Dendritic cell treated with granulocyte-macrophage colony-stimulating factor and Interleukin-4, amounts not matched to agents 40 ng/mL and 50 ng/mL, for 4 days (primary cell): ENCODE results near the gene EPHA6.
"Not testable (repeated sequence)": the region's sequence is repeated elsewhere in the genome, so short reads cannot be mapped to it uniquely, and the experiment has no call there.

Experiments
- H3K27ac Mint-ChIP-seq: one replicate; pipeline ENCODE4 v1.8.0; 2022; ENCODE audit warnings: mild to moderate bottlenecking, mixed read lengths
- H3K27me3 Mint-ChIP-seq: one replicate; pipeline ENCODE4 v1.8.0; 2022; ENCODE audit warnings: mild to moderate bottlenecking, mixed read lengths
- H3K36me3 Mint-ChIP-seq: one replicate; pipeline ENCODE4 v1.8.0; 2022; ENCODE audit warnings: low read depth, mixed read lengths
- H3K4me1 Mint-ChIP-seq: one replicate; pipeline ENCODE4 v1.8.0; 2022; ENCODE audit warnings: low read depth, mixed read lengths
- H3K4me3 Mint-ChIP-seq: one replicate; pipeline ENCODE4 v1.8.0; 2022; ENCODE audit warnings: mild to moderate bottlenecking, moderate library complexity, mixed read lengths
- H3K9me3 Mint-ChIP-seq: one replicate; pipeline ENCODE4 v1.8.0; 2022; ENCODE audit warnings: mixed read lengths
- intact Hi-C: fragments of 100-400 bp; cut with micrococcal nuclease; formaldehyde crosslinking; loops from one replicate; pipeline ENCODE4 v1.15.0; 2022

The EPHA6 gene

DNA sequence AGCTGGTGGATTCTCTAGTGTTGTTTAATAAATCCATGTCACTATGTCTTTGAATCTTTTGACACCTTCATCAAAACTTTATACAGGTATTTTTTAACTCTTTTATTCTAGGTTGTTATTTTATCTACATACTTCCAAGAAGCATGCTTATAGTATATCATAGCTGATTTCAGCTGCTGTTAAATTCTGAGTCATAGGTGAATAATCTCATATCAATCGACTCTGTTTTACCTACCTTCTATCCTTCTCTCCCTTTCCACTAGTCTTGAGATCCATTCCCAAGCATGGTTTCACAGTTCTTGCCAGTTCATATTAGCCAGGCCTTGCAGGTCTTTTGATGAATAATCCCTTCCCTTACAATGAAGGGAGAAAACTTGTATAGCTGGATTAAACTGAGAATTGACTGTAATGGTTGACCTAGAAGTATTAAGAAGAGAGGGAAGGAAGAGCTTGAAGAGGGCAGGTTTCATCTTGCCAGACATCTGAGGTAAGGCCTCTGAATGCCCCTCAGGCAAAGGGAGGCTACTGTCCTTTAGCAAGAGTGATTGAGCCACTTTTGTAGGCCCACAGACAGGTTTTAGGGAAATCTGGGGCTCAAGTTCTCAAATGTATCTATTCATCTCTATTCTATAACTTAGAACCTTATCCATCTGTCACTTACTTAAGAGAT is 146.4 kb downstream of the EPHA6 start:
- intact Hi-C loops = no loop called here
- Mint-ChIP-seq H3K9me3 (peaks cover 13% of the 10 kb centered on the region), H3K4me3 (no peak overlapping the region), H3K36me3 (no peaks in the 10 kb centered on the region), H3K27me3 (no peaks in the 10 kb centered on the region), H3K27ac (no peak overlapping the region), H3K4me1 (no peaks in the 10 kb centered on the region)

DNA sequence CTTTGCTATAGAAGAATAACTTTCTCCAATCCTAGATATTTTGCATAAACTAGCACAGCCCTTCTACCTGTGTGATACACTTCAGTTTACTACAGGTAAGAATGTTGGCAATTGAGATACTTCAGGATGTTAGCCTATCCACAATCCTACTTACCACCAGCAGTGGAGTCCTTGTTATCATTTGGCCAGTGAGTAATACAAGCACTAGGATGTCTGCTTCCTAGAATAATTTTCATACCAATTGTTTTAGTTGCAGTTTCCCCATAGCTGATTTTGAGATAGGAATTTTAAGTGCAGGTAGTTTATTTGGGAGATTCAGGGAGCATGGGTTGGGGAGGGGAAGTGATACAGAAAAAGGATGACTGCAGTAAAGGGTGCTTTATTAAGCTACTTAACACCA is 147.2 kb downstream of the EPHA6 start:
- peaks cover 13% of the 10 kb centered on the region for H3K9me3 Mint-ChIP-seq
- no peaks in the 10 kb centered on the region for H3K27me3 Mint-ChIP-seq
- H3K4me1 Mint-ChIP-seq = no peaks in the 10 kb centered on the region
- H3K36me3 Mint-ChIP-seq = no peaks in the 10 kb centered on the region
- H3K27ac Mint-ChIP-seq = no peak overlapping the region
- intact Hi-C loops = no loop called here
- no peak overlapping the region for H3K4me3 Mint-ChIP-seq

DNA sequence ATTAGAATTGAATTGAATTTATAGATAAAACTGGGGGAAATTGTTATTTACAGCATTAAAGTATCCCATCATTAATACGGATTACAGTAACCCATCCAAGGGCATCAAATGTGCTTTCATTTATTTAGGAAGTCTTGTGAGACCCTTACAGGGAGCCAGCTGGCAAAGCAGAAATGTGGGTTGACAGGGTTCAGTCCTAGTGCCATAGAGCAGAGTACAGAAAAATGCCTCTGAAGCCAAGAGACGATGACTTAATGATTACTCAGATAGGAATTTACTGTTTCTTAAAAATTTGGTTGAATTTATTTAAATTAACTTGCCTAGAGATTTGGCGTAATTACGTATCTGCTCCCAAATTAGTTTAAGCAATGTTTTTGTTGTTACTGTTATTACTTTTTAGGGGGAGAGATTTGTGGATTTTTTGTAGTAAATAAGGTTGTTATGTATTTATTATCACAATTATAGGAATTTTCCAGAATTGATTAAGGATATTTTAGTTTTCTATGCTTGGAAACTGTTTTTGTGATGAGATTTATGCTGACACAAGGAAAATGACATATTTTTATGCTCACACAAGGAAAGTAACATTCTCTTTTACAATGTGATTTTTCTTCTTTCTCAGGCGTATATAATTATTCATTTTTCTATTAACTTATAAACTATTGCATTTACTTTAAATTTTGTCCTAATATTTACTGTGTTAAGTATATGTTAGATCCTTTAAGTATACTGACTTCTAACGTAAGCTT is 152.0 kb downstream of the EPHA6 start:
- Mint-ChIP-seq H3K27ac (no peak overlapping the region), H3K4me3 (no peak overlapping the region), H3K36me3 (no peaks in the 10 kb centered on the region), H3K9me3 (no peaks in the 10 kb centered on the region), H3K4me1 (no peaks in the 10 kb centered on the region), H3K27me3 (no peaks in the 10 kb centered on the region)
- intact Hi-C loops = no loop called here

DNA sequence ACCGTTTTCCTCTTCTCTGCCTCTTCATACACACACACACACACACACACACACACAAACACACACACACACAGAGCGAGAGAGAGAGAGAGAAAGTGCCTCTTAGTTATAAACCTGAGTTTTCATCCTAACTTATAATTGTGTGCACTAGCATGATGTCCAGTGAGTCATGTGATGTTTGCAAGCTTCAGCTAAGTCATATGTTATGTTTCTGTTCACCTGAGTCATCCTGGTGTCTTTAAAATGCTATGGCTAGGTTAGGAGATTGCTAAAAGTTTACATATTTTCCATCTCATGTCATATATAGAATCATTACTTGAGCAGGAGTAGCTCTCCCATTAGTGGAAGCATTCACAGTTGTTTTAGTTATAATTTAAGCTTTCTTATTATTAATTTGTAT is 155.8 kb downstream of the EPHA6 start:
- no peaks in the 10 kb centered on the region for H3K4me1 Mint-ChIP-seq
- intact Hi-C loops = no loop called here
- no peak overlapping the region for H3K4me3 Mint-ChIP-seq
- H3K36me3 Mint-ChIP-seq = no peaks in the 10 kb centered on the region
- H3K27ac Mint-ChIP-seq = no peak overlapping the region
- no peaks in the 10 kb centered on the region for H3K27me3 Mint-ChIP-seq
- no peaks in the 10 kb centered on the region for H3K9me3 Mint-ChIP-seq

DNA sequence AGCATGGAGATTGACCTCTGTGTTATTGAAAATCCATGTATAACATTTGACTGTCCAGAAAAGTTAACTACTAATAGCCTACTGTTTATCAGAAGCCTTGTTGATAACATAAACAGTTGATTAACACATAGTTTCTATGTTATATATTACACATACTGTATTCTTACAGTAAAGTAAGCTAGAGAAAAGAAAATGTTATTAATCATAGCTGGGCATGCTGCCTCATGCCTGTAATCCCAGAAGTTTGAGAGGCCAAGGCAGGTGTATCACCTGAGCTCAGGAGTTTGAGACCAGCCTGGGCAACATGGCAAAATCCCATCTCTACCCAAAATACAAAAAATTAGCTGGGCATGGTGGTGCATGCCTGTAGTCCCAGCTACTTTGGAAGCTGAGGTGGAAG is 163.3 kb downstream of the EPHA6 start:
- no peak overlapping the region for H3K4me3 Mint-ChIP-seq
- no peaks in the 10 kb centered on the region for H3K36me3 Mint-ChIP-seq
- H3K27ac Mint-ChIP-seq = no peak overlapping the region
- H3K27me3 Mint-ChIP-seq = no peaks in the 10 kb centered on the region
- H3K9me3 Mint-ChIP-seq = peaks cover 2% of the 10 kb centered on the region
- H3K4me1 Mint-ChIP-seq = no peaks in the 10 kb centered on the region
- intact Hi-C loops = no loop called here

DNA sequence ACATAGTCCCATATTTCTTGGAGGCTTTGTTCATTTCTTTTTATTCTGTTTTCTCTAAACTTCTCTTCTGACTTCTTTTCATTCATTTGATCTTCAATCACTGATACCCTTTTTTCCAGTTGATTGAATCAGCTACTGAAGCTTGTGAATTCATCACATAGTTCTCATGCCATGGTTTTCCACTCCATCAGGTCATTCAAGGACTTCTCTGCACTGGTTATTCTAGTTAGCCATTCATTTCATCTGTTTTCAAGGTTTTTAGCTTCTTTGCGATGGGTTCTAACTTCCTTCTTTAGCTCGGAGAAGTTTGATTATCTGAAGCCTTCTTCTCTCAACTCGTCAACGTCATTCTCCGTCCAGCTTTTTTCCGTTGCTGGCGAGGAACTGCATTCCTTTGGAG is 169.3 kb downstream of the EPHA6 start:
- peaks cover 16% of the 10 kb centered on the region for H3K9me3 Mint-ChIP-seq
- H3K27ac Mint-ChIP-seq, intact Hi-C loops, H3K4me3 Mint-ChIP-seq, H3K27me3 Mint-ChIP-seq, H3K36me3 Mint-ChIP-seq, H3K4me1 Mint-ChIP-seq: not testable (repeated sequence)

DNA sequence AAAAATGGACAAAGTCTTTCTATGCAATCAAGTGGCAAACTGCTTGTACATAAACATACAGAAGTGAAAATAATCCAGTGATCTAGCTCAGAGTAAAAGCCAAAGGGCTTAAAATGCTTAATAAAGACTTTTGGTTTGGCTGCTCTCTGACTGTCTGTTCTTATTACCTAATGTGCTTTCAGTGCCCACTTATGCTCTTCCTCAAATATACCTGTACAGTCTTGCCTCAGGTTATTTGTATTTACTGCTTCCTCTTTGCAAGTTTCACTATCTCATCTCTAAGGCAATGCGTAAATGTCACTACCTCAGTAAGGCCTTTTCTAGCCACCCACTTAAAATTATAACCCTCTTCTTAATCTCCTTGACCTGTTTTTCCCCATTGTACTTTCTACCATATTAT is 171.8 kb downstream of the EPHA6 start:
- Mint-ChIP-seq H3K27me3 (no peaks in the 10 kb centered on the region), H3K4me1 (no peaks in the 10 kb centered on the region), H3K4me3 (no peak overlapping the region), H3K9me3 (peaks cover 24% of the 10 kb centered on the region), H3K36me3 (no peaks in the 10 kb centered on the region), H3K27ac (no peak overlapping the region)
- intact Hi-C loops = no loop called here

DNA sequence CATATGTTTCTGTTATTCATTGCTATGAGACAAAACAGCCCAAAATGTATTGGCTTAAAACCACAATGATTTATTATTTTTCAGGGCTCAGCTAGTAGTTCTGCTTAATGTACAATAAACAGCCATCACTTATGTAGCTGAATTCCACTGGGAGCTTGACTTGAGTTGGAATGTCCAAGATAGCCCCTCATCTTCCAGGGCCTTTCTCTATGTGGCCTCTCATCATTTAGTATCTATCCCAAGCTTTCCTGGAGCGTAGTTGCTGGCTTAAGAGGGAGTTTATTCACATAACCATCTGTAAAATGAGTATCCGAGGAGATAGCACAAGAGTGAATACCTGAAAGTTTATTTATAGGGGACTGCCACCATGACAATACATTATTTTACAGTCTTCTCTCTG is 176.8 kb downstream of the EPHA6 start:
- no peak overlapping the region for H3K4me3 Mint-ChIP-seq

DNA sequence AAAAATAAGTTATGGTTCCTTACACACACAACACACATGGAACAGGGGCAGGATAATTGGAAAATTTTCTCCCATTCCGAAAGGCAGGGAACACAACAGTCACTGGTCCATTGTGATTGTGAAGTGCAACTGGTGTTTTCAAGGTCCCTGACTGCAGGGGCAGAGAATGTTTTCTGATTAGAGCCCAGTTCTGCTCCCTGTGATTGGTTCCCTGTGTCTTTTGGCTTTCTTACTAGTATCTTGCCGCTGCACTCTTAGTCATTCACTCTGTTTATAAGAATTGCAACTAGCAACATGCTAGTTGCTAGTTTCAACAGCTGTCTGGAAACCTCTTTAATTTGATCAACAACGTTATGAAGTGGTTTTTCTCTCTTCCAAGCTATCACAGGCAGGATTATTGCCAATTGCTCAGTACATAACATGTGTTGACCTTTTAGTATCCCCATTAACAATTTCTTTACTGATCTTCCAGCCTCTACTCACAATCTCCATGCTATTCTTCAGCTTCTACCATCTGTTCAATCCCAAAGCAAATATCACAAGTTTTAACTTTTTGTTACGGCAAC is 177.5 kb downstream of the EPHA6 start:
- Mint-ChIP-seq H3K4me3 (no peak overlapping the region), H3K27me3 (no peaks in the 10 kb centered on the region), H3K4me1 (no peaks in the 10 kb centered on the region), H3K36me3 (no peaks in the 10 kb centered on the region), H3K9me3 (peaks cover 7% of the 10 kb centered on the region), H3K27ac (no peak overlapping the region)
- intact Hi-C loops = no loop called here

More for the DNA sequence above, 176.8 kb downstream of the EPHA6 start:
- no peaks in the 10 kb centered on the region for H3K36me3 Mint-ChIP-seq
- H3K4me1 Mint-ChIP-seq = no peaks in the 10 kb centered on the region
- intact Hi-C loops = no loop called here
- no peak overlapping the region for H3K27ac Mint-ChIP-seq
- H3K27me3 Mint-ChIP-seq = no peaks in the 10 kb centered on the region
- peaks cover 7% of the 10 kb centered on the region for H3K9me3 Mint-ChIP-seq

DNA sequence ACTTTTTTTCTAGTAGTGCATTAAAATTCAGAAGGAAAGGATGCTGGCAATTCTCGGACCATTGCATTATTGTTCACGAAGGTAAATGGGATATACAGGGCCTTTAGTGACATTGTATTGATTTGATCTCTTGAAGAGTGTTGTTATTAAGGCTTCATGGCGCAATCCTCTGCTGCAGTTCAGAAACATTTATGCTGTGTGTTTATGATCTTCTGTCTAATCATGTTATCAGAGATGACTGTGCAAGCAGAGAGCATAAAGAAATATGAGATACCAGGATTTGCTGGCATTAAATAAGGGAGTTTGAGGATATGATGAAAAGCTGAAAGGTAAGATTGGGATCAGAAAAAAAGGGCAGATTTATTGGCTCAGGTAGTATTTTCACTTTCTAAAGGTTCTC is 180.6 kb downstream of the EPHA6 start:
- Mint-ChIP-seq H3K9me3 (no peaks in the 10 kb centered on the region), H3K4me1 (no peaks in the 10 kb centered on the region), H3K27ac (no peak overlapping the region), H3K27me3 (no peaks in the 10 kb centered on the region), H3K36me3 (no peaks in the 10 kb centered on the region), H3K4me3 (no peak overlapping the region)
- intact Hi-C loops = no loop called here

DNA sequence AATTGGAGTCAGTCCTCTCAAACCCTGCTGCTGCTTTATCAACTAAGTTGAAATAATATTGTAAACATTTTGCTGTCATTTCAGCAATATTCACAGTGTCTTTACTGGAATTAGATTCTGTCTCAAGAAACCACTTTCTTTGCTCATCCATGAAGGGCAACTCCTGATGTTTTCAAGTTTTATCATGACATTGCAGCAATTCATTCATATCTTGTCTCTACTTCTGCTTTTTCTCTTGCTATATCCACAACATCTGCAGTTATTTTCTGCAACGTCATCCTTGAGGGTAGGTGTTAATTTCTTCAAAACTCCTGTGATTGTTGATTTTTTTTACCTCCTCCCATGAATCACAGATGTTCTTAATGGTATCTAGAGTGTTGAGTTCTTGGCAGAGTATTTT is 181.6 kb downstream of the EPHA6 start:
- H3K27ac Mint-ChIP-seq = no peak overlapping the region
- H3K4me3 Mint-ChIP-seq = no peak overlapping the region
- no peaks in the 10 kb centered on the region for H3K27me3 Mint-ChIP-seq
- no peaks in the 10 kb centered on the region for H3K4me1 Mint-ChIP-seq
- H3K36me3 Mint-ChIP-seq = no peaks in the 10 kb centered on the region
- no peaks in the 10 kb centered on the region for H3K9me3 Mint-ChIP-seq
- intact Hi-C loops = no loop called here

DNA sequence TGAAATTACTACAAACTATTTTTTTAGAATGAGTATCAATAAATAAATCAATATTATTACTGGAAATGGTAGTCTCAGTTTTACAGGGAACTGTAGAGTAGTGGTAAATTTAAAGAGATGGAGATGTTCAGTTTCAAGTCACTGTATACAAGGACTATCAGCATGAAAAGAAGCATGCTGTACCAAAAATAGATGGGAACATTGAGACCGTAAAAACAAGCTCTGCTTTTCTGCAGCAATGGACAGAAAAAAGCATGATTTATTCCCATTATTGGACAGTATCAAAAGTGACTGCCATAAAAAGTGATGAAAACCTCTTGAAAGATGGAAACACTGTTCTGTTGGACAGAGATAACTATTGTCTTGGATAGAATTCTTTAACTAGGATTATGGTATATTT is 187.2 kb downstream of the EPHA6 start:
- Mint-ChIP-seq H3K4me1 (no peaks in the 10 kb centered on the region), H3K9me3 (peaks cover 12% of the 10 kb centered on the region), H3K27me3 (no peaks in the 10 kb centered on the region), H3K36me3 (no peaks in the 10 kb centered on the region), H3K4me3 (no peak overlapping the region), H3K27ac (no peak overlapping the region)
- intact Hi-C loops = no loop called here

DNA sequence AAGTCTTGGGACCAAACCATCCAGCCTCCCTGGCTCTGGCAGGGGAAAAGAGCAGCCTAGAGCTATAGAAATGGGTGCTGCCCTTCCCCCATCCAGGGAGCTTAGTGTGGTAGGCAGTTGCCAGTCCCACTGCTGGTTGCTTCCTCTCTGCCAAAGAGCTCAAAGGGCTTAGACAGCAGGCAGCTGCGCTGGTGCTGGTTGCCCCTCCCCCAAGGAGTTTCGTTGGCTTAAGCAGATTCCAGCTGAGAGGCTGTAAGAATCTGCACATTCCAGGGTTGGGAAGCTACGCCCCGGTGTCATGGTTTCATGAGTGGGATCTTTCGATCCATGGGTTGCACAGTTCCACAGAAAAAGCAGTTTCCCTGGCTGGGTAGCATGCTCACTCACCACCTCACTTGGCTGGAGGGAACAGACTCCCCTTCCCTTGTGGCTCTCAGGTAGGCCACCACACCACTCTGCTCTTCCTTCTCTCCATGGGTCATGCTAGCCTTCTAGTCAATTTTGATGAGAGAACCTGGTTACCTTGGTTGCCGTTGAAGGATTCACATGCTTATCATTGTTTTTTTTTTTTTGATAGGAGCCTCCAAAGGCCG is 195.1 kb downstream of the EPHA6 start:
- intact Hi-C loops = no loop called here
- H3K9me3 Mint-ChIP-seq = peaks cover 52% of the 10 kb centered on the region
- H3K4me1 Mint-ChIP-seq = no peaks in the 10 kb centered on the region

DNA sequence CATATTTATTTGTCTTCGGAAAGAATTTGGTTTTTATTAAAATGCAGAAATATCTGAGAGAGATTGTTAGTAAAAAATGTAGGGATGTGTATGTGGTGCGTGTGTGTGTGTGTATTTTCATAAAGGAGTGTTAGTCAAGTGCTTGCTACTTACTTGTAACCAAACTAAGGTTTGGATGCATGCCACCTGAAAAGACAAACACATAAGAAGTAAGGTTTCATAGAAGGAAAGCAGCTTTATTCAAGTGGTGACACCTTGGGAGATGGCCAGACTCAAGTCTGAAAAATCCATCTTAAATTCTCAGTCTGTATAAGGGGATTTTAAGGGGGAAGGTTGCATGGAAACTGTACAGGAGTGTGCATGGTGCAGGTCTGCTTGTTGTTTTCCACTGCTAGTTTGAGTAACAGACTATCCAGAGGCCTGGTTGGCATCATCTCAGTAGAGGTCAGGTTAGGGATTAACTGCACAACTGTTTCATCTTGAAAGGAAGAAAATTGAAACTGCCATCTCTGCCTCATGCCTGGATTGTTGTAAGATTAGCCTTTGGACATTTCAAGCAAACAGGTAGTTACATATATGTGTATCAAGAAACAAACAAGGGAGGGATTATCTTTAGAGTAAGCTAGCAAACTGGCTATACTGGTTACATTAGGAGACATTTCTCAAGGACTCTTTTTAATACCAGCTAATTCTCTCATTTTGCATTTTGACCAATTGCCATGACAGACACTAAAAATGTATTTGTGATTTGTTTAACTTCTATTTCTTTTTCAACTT is 196.7 kb downstream of the EPHA6 start:
- no peaks in the 10 kb centered on the region for H3K36me3 Mint-ChIP-seq
- no peak overlapping the region for H3K4me3 Mint-ChIP-seq
- H3K9me3 Mint-ChIP-seq = peaks cover 47% of the 10 kb centered on the region
- no peaks in the 10 kb centered on the region for H3K4me1 Mint-ChIP-seq
- H3K27ac Mint-ChIP-seq = no peak overlapping the region
- no peaks in the 10 kb centered on the region for H3K27me3 Mint-ChIP-seq
- intact Hi-C loops = no loop called here

More for the DNA sequence above, 195.1 kb downstream of the EPHA6 start:
- H3K27me3 Mint-ChIP-seq = no peaks in the 10 kb centered on the region
- no peak overlapping the region for H3K4me3 Mint-ChIP-seq
- H3K27ac Mint-ChIP-seq = no peak overlapping the region
- H3K36me3 Mint-ChIP-seq = no peaks in the 10 kb centered on the region
